GM13976 (cell line): ENCODE results near the gene PRR18.

Experiments
- DNase-seq: peaks from one replicate; pipeline ENCODE4 v3.0.0; 2012; ENCODE audit warnings: low spot score
- CTCF ChIP-seq: IDR thresholded peaks from 2 replicates; pipeline ENCODE4 v1.5.1; 2012; ENCODE audit warnings: borderline replicate concordance, mild to moderate bottlenecking; ENCODE audit not compliant: insufficient read depth; ENCODE audit errors: extremely low read depth, missing control alignments, control extremely low read depth
- in situ Hi-C: fragments of 300-500 bp; cut with MboI; formaldehyde crosslinking; loops from one replicate; pipeline ENCODE4 v1.12.0; 2022; ENCODE audit warnings: low sequenced_read_pairs, mixed read lengths, inconsistent platforms; ENCODE audit not compliant: unreplicated experiment

PRR18 gene

DNA sequence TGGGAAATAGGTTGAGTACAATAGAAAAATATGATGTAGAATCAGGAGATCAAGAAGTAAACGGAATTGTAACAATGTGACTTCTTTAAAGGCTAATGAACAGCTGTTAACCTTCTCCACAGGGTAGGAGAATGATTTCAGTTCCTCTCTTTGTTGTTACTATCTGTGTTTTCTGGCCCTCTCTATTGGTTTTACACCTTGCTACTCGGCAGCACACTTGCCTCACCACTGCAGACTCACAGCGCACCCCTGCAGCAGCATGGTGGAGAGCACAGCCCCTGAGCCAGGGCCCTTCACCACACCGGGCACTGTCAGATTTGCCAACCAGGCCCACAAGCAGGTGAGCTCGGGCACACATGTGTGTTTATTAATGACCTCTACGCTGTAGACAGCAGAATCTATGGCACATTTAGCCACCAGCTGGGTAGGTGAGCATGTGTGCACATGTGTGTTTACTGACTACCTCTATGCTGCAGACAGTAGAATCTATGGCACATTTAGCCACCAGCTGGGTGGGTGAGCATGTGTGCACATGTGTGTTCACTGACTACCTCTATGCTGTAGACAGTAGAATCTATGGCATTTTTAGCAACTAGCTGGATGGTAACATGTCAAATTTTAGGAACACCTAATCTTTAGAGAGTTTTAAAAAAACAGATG, 17.3 kb upstream of the PRR18 start:
- DNase-seq, result peak; percentile 59
- TF ChIP-seq CTCF, result no peak
- in situ Hi-C loops, result no loop called here

GRCh38 chr6:166323395-166323794, 15.2 kb upstream of the PRR18 start:
- TF ChIP-seq CTCF, result no peak
- DNase-seq, result no peak
- in situ Hi-C loops, result no loop called here

GRCh38 chr6:166318649-166319600, 10.7 kb upstream of the PRR18 start:
- no peak for DNase-seq
- TF ChIP-seq CTCF, result no peak
- in situ Hi-C loops, result no loop called here

- in situ Hi-C loops, result no loop called here
- TF ChIP-seq CTCF, result no peak
- DNase-seq, result no peak
Measured at GRCh38 chr6:166318227-166318626, 10.0 kb upstream of the PRR18 start.

DNA sequence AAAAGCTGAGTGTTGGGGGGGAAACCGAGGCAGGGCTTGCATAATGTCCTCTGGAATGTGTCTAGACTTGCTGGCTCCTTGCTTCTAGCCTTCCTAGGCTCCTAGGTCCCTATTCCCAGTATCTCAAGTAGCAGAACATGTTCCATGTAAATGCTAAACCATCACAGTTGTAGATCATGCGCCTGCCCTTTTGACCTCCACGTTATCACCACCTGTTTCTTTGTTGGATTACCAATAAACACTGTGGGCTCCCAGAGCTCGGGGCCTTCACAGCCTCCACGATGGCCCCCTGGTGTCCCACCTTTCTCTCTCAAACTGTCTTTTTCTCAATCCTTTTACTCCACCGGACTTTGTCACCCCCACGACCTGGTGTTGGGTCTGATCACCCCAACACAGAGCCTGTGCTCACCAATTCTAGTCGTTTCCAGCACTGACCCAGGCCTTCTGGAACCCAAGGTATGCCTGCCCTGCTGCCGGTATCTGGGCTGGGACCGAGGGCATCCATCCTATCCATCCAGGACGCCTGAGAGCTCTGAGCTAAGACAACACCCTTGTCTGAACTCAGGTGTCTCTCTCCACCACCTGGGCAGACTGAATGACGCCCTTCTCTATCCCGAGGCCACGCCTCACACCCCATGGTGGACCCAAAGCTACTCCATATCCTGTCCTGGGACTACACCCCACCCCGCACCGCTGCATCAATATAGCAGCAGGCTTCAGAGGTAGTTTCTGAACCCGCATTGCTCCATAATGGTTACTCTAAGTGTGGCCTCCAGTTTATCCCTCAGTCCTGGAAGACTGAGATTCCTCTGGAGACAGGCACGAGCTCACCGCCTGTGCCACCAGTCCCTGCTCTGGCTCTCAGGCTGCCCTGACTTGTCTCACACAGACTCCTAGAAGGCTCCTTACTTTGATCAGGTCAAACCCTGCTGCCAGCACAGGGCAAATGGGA, 9.3 kb upstream of the PRR18 start:
- TF ChIP-seq CTCF, result no peak
- in situ Hi-C loops, result no loop called here
- no peak for DNase-seq

GRCh38 chr6:166315436-166315835, 7.2 kb upstream of the PRR18 start:
- no peak for DNase-seq
- TF ChIP-seq CTCF, result no peak
- in situ Hi-C loops, result no loop called here
